ENCODE measurements around the gene GNAL. TPM values are rescaled to one million over a fixed set of nuclear protein-coding genes. Genes with fewer than 3 reads are reported as not detected.

Gene GNAL
- total and polyA plus RNA-seq, 11 donors = 0.76 to 5.9 (median 1.6) TPM

DNA sequence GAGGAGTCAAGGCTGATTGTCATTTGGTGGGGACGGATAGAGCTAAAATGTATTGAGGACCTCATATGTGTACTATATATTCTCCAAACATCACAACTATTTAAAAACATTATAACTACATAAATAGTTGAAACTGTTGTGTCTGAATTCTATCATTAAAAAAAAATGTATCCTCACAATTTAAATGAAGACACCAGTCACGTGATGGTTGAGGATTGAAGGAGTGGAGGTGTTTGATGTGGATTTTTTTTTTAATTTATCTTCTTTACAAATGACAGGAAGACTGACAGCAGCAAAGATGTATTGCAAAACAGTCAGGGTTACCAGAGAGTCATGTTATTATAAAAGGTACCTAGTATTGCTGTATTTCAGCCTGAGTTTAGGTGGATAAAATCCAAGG, 30.0 kb downstream of the GNAL start:
- TF ChIP-seq, protein P1, sequence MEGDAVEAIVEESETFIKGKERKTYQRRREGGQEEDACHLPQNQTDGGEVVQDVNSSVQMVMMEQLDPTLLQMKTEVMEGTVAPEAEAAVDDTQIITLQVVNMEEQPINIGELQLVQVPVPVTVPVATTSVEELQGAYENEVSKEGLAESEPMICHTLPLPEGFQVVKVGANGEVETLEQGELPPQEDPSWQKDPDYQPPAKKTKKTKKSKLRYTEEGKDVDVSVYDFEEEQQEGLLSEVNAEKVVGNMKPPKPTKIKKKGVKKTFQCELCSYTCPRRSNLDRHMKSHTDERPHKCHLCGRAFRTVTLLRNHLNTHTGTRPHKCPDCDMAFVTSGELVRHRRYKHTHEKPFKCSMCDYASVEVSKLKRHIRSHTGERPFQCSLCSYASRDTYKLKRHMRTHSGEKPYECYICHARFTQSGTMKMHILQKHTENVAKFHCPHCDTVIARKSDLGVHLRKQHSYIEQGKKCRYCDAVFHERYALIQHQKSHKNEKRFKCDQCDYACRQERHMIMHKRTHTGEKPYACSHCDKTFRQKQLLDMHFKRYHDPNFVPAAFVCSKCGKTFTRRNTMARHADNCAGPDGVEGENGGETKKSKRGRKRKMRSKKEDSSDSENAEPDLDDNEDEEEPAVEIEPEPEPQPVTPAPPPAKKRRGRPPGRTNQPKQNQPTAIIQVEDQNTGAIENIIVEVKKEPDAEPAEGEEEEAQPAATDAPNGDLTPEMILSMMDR (IDR thresholded peaks at IDR 0.05) = no peak
- no peak for TF ChIP-seq POLR2A (IDR thresholded peaks at IDR 0.05)
- 76 to 78% (median 78%) methylated on average over 2 of the region's 2 CpGs for WGBS, 4 donors

DNA sequence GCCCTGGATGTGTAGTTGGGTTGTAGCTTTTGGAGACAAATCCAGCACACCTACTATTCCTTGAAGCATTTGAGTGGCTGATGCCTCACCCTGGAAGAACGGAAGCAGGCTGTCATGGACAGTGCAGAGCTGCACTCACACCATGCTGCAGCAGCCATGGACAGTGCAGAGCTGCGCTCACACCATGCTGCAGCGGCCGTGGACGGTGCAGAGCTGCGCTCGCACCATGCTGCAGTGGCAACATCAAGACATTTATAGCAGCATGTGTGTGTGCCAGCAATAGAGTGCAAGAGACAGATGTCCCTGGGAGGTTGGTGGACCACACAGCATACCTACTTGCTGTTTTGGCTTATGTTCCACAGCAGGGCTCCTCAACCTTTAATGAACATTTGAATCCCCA, 30.6 kb downstream of the GNAL start:
- H3K9me3 ChIP-seq = no peaks in the 10 kb centered on the region
- intact Hi-C loops (cut with DNase I) = loop anchor here in 1 of 10 donors (10.0 kb wide), 1 partner anchor 65 kb away; no protein-coding TSS in a partner anchor
- DNase-seq = no peak
- peak in 1 of 4 donors; percentile 39 for ATAC-seq
- H3K27ac ChIP-seq = no peak overlapping the region
- WGBS, 4 donors = 85 to 88% (median 87%) methylated on average over 2 to 7 of the region's 7 CpGs
- H3K36me3 ChIP-seq = no peaks in the 10 kb centered on the region
- H3K27me3 ChIP-seq = peaks cover 0 to 7% (median 0%) of the 10 kb centered on the region in 9 donors
- no peaks in the 10 kb centered on the region for H3K4me1 ChIP-seq
- no peak overlapping the region for H3K4me3 ChIP-seq
- no peak for TF ChIP-seq POLR2A (IDR thresholded peaks at IDR 0.05)
- TF ChIP-seq, protein P1 (IDR thresholded peaks at IDR 0.05) = no peak

More for the DNA sequence above, 30.0 kb downstream of the GNAL start:
- DNase-seq (no peak), ATAC-seq (no peak)
- intact Hi-C loops (cut with DNase I) = no loop called here
- Histone ChIP-seq H3K9me3 (no peaks in the 10 kb centered on the region), H3K36me3 (no peaks in the 10 kb centered on the region), H3K4me1 (no peaks in the 10 kb centered on the region), H3K4me3 (no peak overlapping the region), H3K27ac (no peak overlapping the region), H3K27me3 (peaks cover 0 to 7% (median 0%) of the 10 kb centered on the region in 9 donors)

DNA sequence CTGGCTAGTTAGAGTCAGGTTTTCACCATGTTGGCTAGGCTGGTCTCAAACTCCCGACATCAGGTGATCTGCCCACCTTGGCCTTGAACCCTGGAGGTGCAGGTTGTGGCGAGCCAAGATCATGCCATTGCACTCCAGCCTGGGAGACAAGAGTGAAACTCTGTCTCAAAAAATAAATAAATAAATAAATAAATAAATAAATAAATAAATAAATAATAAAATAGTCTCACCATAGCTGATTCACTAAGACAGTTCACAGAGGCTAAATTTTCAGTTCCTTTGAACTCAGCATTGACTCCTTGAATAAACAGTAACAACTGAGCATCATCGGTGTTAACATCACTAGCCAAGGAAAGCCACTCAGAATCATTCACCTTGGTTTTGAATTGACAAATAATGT, 32.7 kb downstream of the GNAL start:
- H3K27me3 ChIP-seq = peaks cover 0 to 7% (median 0%) of the 10 kb centered on the region in 9 donors
- TF ChIP-seq POLR2A (IDR thresholded peaks at IDR 0.05) = no peak
- TF ChIP-seq, protein P1 (IDR thresholded peaks at IDR 0.05) = no peak
- no peak overlapping the region for H3K4me3 ChIP-seq
- no peaks in the 10 kb centered on the region for H3K4me1 ChIP-seq
- H3K36me3 ChIP-seq = no peaks in the 10 kb centered on the region
- no peak overlapping the region for H3K27ac ChIP-seq
- WGBS, 4 donors = 66 to 96% (median 88%) methylated on average over 3 of the region's 3 CpGs
- no peaks in the 10 kb centered on the region for H3K9me3 ChIP-seq
- DNase-seq (no peak), ATAC-seq (no peak)
- intact Hi-C loops (cut with DNase I) = loop anchor here in 1 of 10 donors (10.0 kb wide), 1 partner anchor 67 kb away; no protein-coding TSS in a partner anchor

DNA sequence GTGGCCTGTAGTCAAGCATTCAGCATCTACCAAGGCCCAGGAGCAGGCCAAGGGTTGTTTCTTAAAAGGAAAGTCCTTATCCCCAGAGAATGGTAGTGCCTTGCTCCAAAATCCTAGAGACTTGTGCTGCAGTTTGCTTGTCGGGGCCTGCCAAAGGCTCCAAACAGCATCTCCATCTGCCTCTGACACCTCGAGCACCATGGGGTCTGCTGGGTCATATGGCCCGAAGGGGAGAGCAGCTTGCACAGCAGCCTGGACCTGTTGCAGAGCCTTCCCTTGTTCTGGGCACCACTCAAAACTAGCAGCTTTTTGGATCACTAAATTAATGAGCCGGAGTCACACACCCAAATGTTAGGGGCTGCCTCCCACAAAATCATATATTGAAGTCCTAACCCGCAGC, 35.7 kb downstream of the GNAL start:
- Histone ChIP-seq H3K4me1 (no peaks in the 10 kb centered on the region), H3K27ac (no peak overlapping the region), H3K27me3 (peaks cover 0 to 9% (median 0%) of the 10 kb centered on the region in 9 donors), H3K9me3 (no peaks in the 10 kb centered on the region), H3K36me3 (no peaks in the 10 kb centered on the region), H3K4me3 (no peak overlapping the region)
- DNase-seq (no peak), ATAC-seq (no peak)
- WGBS, 4 donors = 86 to 93% (median 91%) methylated on average over 3 to 5 of the region's 5 CpGs
- no peak for TF ChIP-seq POLR2A (IDR thresholded peaks at IDR 0.05)
- TF ChIP-seq, protein P1 (IDR thresholded peaks at IDR 0.05) = no peak
- intact Hi-C loops (cut with DNase I) = loop anchor here in 4 of 10 donors (5.0 to 10.0 kb wide), 2 partner anchors 67 to 70 kb away; no protein-coding TSS in a partner anchor

Measured in heart left ventricle (tissue), 16 donors.